ENCODE measurements around the gene FBXW8. TPM values are rescaled to one million over a fixed set of nuclear protein-coding genes. Genes with fewer than 3 reads are reported as not detected.

FBXW8 gene
- total RNA-seq, 4 donors from 2014 or later, result 4.7 to 28.9 (median 9.2) TPM

DNA sequence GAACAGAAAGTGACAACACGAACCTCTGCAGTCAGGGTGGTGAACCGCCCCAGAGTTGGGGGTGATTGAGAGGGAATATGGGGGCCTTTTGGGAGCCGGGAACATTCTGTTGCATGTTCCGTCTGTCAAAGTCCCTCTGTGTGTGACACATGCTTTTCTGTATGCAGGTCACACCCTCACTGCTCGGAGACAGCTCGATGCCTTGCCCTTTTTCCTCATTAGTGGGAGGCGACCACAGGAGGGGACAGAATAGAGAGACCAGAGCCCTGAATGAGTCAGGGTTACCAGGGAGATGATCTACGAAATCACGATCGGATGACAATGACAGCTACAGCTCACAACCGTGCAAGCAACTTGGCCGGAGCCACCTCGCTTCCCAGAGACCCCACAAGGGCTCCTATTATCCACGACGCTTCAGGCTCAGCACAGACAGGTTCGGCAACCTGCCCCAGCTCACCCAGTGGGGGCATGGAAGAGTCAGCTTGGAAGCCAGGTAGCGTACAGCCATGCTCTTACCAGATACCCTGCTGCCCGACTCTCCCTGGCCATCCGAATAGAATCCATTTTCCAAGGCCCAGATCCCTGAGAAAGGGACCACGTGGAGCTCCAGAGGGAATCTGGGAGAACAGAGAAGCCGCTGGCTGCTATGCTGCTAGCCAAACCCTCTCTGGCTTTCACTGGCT, 149.6 kb downstream of the FBXW8 start:
- no peaks in the 10 kb centered on the region for H3K36me3 ChIP-seq
- no peaks in the 10 kb centered on the region for H3K9me3 ChIP-seq
- H3K4me3 ChIP-seq, result no peak overlapping the region
- DNase-seq, result no peak
- H3K4me1 ChIP-seq, result peaks cover 0 to 11% (median 3%) of the 10 kb centered on the region in 4 donors
- no peak overlapping the region for H3K27ac ChIP-seq
- TF ChIP-seq, protein P1, sequence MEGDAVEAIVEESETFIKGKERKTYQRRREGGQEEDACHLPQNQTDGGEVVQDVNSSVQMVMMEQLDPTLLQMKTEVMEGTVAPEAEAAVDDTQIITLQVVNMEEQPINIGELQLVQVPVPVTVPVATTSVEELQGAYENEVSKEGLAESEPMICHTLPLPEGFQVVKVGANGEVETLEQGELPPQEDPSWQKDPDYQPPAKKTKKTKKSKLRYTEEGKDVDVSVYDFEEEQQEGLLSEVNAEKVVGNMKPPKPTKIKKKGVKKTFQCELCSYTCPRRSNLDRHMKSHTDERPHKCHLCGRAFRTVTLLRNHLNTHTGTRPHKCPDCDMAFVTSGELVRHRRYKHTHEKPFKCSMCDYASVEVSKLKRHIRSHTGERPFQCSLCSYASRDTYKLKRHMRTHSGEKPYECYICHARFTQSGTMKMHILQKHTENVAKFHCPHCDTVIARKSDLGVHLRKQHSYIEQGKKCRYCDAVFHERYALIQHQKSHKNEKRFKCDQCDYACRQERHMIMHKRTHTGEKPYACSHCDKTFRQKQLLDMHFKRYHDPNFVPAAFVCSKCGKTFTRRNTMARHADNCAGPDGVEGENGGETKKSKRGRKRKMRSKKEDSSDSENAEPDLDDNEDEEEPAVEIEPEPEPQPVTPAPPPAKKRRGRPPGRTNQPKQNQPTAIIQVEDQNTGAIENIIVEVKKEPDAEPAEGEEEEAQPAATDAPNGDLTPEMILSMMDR (IDR thresholded peaks at IDR 0.05), result no peak
- no peak for TF ChIP-seq POLR2A (IDR thresholded peaks at IDR 0.05)
- H3K27me3 ChIP-seq, result no peaks in the 10 kb centered on the region

DNA sequence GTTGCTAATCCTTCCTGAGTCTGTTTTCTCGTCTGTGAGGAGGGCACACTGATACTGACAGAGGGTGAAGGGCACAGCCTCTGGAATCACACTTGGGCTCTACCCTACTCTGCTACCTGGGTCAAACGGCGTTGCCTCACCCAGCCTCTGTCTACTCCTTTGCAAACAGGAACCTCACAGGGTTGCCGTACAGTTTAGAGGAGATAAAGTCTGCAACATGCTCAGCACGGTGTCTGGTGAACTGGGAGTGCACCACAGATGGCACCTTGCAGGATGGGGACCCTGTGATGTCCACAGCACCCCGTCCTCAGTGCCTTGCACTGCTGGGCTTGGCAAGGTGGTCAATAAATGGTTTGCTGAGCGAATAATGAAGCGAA, 150.2 kb downstream of the FBXW8 start:
- Histone ChIP-seq H3K36me3 (no peaks in the 10 kb centered on the region), H3K4me1 (peaks cover 0 to 11% (median 3%) of the 10 kb centered on the region in 4 donors), H3K9me3 (no peaks in the 10 kb centered on the region), H3K4me3 (no peak overlapping the region), H3K27ac (peak overlapping the region in 1 of 4 donors; percentile 38), H3K27me3 (no peaks in the 10 kb centered on the region)
- DNase-seq, result no peak
- TF ChIP-seq, protein P1 (IDR thresholded peaks at IDR 0.05), result no peak
- TF ChIP-seq POLR2A (IDR thresholded peaks at IDR 0.05), result no peak

DNA sequence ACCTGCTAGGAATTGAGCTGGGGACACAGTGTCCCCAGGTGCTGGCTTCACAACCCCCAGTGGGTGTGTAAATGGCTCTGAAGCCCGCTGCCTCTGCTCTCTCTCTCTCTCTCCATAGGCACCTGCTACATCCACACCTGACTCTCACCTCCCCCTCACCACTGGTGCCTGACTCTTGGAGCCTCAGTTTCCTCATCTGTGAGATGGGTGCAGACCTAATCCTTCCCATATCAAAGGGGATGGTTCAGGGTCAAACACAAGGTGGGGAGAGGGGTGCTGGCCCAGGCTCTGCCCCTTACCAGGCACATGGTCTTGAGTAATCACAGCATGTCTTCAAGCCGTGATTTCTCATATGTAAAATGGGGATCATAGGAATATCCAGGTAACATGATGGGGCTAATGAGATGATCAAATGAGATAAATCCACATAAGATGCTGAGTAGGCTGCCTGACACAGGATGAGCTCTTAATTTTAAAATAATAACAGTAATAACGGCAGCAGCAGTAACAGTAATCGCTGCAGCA, 150.9 kb downstream of the FBXW8 start:
- Histone ChIP-seq H3K9me3 (no peaks in the 10 kb centered on the region), H3K4me3 (no peak overlapping the region), H3K36me3 (no peaks in the 10 kb centered on the region), H3K4me1 (peaks cover 0 to 11% (median 3%) of the 10 kb centered on the region in 4 donors), H3K27me3 (no peaks in the 10 kb centered on the region), H3K27ac (peak overlapping the region in 1 of 4 donors; percentile 38)
- TF ChIP-seq POLR2A (IDR thresholded peaks at IDR 0.05), result no peak
- TF ChIP-seq, protein P1 (IDR thresholded peaks at IDR 0.05), result no peak
- peak in 1 of 3 donors; percentile 25 for DNase-seq

- Histone ChIP-seq H3K4me3 (peak overlapping the region in 2 of 4 donors; percentile 12 to 15), H3K4me1 (peaks cover 0 to 11% (median 3%) of the 10 kb centered on the region in 4 donors), H3K27ac (peak overlapping the region in 3 of 4 donors; percentile 30 to 71 (median 39)), H3K36me3 (no peaks in the 10 kb centered on the region), H3K9me3 (no peaks in the 10 kb centered on the region), H3K27me3 (no peaks in the 10 kb centered on the region)
- TF ChIP-seq, protein P1 (IDR thresholded peaks at IDR 0.05), result no peak
- no peak for TF ChIP-seq POLR2A (IDR thresholded peaks at IDR 0.05)
- DNase-seq, result peak in 2 of 3 donors; percentile 72 to 79
Measured at GRCh38 chr12:117063162-117063911, 152.6 kb downstream of the FBXW8 start.

DNA sequence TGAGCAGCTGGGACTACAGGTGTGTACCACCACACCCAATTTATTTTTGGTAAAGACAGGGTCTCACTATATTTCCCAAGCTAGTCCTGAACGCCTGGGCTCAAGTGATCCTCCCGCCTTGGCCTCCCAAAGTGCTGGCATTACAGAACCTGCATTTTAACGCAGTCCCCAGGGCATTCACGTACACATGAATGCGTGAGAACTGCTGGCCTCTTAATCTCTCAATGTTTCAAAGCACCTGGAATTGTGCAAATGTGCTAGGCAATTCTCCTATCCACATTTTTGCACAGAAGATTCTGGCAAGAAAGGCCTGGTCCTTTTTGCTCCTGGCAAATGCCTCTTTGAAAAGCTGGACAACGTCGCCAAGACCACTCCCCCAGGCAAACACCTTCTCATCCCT, 153.3 kb downstream of the FBXW8 start:
- Histone ChIP-seq H3K27me3 (no peaks in the 10 kb centered on the region), H3K27ac (peak overlapping the region in 2 of 4 donors; percentile 30 to 71), H3K4me1 (peaks cover 0 to 11% (median 3%) of the 10 kb centered on the region in 4 donors), H3K36me3 (no peaks in the 10 kb centered on the region), H3K4me3 (no peak overlapping the region), H3K9me3 (no peaks in the 10 kb centered on the region)
- no peak for TF ChIP-seq POLR2A (IDR thresholded peaks at IDR 0.05)
- TF ChIP-seq, protein P1 (IDR thresholded peaks at IDR 0.05), result no peak
- no peak for DNase-seq
